Measurements from ENCODE around the gene SOHLH1.
"Not testable (repeated sequence)": the region's sequence is repeated elsewhere in the genome, so short reads cannot be mapped to it uniquely, and the experiment has no call there.

The SOHLH1 gene

GRCh38 chr9:135676891-135677290, 22.4 kb downstream of the SOHLH1 start:
- no peak for DNase-seq

GRCh38 chr9:135674977-135675376, 24.3 kb downstream of the SOHLH1 start:
- no peak for DNase-seq

GRCh38 chr9:135673941-135674340, 25.3 kb downstream of the SOHLH1 start:
- no peak for DNase-seq

DNA sequence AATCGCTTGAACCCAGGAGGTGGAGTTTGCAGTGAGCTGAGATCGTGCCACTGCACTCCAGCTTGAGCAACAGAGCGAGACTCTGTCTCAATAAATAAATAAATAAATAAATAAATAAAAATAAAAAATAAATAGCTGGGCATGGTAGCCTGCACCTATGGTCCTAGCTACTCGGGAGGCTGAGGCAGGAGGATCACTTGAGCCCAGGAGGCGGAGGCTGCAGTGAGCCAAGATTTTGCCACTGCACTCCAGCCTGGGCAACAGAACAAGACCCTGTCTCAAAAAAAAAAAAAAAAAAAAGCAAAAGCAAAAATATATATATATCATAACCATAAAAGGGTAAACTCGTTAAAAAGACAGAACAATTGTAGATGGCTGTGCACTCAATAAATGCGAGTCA, 26.5 kb downstream of the SOHLH1 start:
- not testable (repeated sequence) for DNase-seq

DNA sequence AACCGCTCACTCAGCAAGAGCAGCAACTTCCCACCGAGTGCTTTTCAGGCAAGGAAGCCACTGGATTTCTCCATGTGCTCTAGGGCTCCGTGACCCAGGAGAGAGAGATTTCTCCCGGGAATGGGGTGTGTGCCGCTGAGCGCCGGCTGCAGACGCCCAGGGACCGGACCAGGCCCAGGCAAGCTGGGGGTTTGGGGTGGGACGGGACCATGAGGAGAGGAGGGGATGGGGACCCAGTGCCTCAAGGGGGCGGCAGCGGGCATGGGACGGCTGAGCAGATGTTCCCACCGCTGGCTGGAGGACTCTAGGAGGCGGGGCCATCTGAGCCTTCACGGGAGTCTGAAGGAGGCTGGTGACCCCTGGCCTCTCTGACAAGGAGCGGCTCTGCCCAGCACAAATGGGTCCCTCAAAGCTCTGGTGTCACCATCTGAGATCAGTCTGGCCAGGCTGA, 27.7 kb downstream of the SOHLH1 start:
- DNase-seq: no peak

DNA sequence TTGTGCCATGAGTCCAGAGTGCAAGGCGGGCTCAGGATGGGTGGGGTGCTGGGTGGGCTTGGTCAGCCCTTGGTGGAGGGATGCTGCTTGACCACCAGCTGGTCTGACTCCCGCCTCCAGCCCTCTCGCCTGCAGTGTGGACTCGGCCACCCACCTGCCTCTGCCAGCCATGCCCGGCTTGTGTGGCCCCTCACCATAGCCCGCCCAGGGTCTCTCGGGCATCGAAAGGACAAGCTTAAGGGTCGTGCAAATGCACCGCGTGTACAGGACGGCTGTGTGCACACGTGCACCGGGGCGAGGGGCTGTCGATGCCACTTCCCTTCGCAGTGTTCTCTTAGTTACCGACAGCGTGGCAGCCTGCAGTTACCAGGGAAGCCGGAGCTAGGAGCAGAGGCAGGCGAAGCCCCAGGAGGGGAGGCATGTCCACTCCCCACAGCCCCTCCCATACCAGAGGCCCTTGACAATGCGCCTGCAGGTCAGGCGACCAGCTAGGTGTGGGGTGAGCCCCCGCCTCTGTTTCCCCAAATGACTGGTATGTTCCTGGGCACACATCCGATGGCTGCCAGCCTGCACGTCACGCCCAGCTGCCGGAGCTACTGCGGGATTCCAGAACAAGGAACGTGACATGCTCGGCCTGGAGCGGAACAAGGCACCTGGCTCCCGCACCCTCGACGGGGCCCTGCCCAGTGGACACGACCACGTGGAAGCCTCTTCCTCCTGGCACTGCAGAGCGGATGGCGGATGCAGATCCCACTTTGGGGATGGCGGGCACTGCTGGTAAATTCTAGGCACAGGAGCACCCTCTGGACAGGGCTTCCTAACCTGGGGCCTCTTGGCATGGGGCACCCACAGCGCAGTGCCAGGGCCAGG, 28.3 kb downstream of the SOHLH1 start:
- DNase-seq: no peak

DNA sequence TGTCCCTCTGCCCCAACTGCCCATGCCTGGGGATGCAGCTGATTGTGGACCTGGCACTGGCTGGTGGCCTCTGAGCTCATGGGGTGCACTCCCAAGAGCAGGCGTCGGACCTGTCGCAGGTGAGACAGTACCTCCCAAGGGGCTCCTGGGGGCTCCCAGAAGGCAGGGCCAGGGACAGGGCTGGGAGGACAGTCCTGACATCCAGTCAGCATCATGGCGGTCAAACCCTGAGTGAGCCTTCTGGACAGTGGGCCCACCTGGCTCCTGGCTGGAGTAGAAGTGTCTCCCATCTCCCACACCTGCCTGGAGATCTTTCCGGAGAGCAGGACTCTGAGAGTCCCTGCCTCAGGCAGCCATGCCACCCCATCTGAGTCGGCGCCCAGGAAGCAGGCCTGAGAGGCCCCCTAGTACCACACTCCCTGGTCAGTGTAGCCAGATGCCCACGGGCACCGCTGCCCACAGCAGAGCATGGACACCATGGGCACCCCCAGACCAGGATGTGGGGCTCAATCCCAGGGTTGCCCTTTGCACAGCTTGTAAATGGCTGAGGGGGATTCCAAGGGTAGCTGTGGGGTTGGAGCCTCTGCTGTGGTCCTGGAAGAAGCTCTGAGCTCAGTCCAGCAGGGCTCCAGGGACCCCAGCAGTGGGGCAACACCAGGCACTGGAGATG, 29.5 kb downstream of the SOHLH1 start:
- DNase-seq: no peak

DNA sequence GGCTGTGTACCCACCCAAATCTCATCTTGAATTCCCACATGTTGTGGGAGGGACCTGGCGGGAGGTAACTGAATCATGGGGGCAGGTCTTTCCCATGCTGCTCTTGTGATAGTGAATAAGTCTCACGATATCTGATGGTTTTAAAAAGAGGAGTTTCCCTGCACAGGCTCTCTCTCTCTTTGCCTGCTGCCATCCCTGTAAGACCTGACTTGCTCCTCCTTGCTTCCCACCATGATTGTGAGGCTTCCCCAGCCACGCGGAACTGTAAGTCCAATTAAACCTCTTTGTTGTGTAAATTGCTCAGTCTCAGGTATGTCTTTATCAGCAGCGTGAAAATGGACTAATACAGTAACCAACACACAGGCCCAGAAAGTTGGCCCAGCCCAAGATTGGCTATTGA, 30.3 kb downstream of the SOHLH1 start:
- not testable (repeated sequence) for DNase-seq

- no peak for DNase-seq
These were observed 31.7 kb downstream of the SOHLH1 start for GRCh38 chr9:135667463-135668001.

DNA sequence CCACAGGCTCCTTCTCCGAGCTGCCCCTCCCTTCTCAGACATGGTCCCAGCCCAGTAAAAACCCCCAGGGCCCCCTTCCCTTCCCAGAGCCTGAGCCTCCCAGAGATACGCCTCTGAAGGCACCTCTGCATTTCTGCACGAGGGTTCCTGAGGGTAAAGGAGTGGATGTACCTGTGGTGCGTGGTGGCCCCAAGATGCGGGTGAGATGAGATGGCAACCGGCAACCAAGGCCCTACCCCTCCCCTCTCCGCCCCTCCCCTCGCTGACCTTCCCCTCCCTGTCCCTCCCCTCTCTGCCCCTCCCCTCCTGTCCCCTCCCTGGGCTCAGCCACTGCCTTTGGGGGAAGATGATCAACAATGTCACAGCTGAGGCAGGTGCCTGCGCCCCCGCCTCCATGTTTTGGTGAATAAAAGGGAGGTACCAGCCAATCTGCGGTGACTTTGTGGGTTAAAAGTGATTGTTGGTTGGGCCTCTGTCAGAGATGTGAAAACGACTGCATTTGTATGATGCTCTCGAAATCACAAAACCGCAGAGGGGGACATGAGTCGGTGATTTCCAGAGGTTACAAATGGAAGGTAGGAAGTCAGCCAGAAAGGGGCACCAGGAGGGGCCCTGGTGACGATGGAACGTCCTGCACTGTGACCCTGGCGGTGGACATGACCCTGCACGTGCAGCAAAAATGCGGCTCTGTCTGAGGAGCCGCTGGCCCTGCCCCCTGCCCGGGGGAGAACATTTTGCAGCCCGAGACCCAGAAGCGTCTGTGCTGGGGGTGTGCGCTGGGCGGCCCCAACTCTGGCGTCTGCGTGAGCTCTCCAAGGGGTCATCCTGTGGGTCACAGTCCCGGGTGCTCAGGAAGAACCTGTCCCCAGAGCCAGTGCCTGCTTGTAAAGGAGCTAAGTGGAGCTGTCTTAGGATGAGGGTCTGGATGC, 32.5 kb downstream of the SOHLH1 start:
- no peak for DNase-seq

DNA sequence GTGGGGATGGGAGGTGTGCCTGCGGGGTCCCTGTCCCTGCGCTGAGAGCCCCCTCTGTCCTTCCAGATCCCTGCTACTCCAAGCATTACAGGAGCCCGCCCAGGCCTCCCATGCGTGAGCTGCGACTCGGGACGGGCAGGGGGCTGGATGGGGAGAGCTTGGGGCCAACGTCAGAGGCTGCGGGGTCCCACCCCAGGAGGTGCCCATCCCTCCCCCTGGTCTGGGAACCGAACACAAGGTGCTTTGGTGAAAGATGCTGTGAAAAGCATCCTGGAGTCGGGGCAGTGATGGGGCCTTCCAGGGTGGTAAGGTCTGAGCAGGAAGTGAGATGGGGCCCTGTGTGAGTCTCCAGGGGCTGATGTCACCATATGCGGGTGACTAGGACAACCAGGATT, 33.5 kb downstream of the SOHLH1 start:
- no peak for DNase-seq

DNA sequence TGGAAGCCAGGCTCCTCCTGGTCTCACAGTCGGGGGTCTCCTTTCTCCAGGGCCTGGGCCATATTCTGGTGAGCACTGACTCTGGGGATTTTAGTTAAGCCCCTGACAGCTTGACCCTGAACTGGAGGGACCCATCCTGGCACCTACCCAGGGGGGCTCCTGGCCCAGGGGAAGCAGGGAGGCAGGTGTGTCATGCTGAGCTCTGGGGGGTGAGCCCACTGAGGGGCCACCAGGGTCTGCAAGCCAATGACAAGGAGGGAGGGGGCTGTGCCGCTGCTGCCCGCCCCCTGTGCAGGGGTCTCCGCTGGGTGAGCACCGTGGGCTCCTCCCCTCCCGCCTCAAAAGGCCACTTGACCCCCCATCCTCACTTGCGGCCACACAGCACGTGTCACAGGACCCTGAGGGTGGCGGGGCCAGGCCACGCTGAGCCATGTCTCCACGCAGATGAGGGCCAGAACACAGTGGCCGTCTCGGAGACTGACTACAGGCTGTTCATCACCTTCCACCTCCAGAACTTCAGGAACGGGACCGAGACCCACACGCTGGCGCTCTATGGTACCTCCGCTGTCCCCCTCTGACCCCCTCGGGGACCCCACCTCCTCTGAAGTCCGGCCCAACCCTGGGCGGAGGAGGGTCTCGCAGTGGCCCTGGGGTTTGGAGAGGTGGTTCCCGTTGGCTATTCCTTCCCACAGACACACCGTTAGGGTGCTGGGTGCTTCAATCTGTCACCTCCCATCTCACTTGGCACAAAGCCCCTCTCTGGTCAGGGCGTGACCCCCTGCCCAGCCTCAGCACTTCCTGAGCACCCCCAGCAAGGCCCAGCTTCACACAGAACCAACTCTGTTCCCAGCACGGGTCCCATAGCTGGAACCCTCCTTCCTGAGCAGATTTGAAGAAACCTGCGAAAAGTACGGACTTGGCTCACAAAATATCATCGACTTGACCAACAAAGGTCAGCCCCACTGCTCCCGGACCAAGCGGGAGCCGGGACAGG, 34.2 kb downstream of the SOHLH1 start:
- no peak for DNase-seq

- no peak for DNase-seq
These were observed 35.0 kb downstream of the SOHLH1 start for GRCh38 chr9:135664266-135664665.

GRCh38 chr9:135663857-135664256, 35.4 kb downstream of the SOHLH1 start:
- no peak for DNase-seq

DNA sequence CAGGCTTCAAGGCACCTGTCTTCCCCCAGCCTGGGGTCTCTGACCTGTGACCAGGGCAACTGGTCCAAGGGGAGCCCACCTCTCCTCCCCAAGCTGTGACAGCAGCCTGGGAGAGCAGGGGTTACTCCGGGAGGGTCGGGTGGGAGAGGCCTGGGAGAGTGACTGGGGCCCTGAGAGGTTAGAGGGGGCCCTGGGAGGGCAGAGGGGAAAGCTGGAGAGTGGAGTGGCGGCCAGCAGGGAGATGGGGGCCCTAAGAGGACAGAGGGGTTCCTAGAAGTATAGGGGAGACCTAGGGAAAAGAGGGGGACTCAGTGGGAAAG, 35.9 kb downstream of the SOHLH1 start:
- no peak for DNase-seq

- DNase-seq: no peak
These were observed 36.4 kb downstream of the SOHLH1 start, which contains the start of gene LCN9 for GRCh38 chr9:135662758-135663450. Gene LCN9, plus strand, starts transcription at chr9:135663309. Its CDS starts 13 bp downstream, at chr9:135663322.

- no peak for DNase-seq
These were observed 37.3 kb downstream of the SOHLH1 start for GRCh38 chr9:135661816-135662560.

- no peak for DNase-seq
These were observed 38.9 kb downstream of the SOHLH1 start for GRCh38 chr9:135660407-135660806.

DNA sequence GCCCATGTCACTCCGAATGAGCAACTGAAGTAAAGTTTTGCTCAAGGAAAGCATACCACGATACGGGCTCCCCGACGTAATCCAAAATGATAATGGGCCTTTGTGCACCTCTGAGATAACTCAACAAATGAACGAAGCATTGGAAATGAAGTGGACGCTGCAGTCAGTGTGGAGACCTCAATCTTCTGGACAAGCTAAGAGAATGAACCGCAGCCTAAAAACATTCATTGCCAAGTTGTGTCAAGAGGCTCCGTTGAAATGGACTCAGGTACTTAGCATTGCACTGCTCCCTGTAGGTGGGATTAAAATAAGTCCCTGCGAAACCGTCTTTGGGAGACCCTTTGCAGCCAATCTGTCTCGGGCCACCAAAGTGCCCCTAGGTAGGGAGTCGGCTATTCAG, 40.0 kb downstream of the SOHLH1 start:
- no peak for DNase-seq

GRCh38 chr9:135657416-135657815, 41.9 kb downstream of the SOHLH1 start:
- no peak for DNase-seq

Measured in GOT3 (cell line).